IMR-90 (cell line): Measurements from ENCODE around the gene DCDC1. TPM values are rescaled to one million over a fixed set of nuclear protein-coding genes. Genes with fewer than 3 reads are reported as not detected.

Experiments
- ATAC-seq: fragments of 200-7000 bp; cut with Tn5 transposase; 2 replicates; pipeline ENCODE4 v1.9.1; 2020; ENCODE audit warnings: low read depth, mild to moderate bottlenecking, moderate library complexity
- BruUV-seq: library from RNA; stranded (reverse); fragments of 400-500 nt; replicated peaks from 2 replicates; lab custom pipeline; 2021; lab: Mats Ljungman, UMichigan
- CTCF ChIA-PET: fragments of 300-600 bp; formaldehyde crosslinking; extraction: SDS; loops from one replicate; lab custom pipeline; 2021; ENCODE audit warnings: antibody characterized with exemption; lab: Yijun Ruan, JAX
- POLR2A ChIA-PET: fragments of 300-600 bp; sonication (Branson Sonifier 250); formaldehyde crosslinking; loops from one replicate; lab custom pipeline; 2022; ENCODE audit warnings: antibody characterized with exemption; ENCODE audit not compliant: unreplicated experiment; lab: Charles Lee
- DNase-seq: peaks from one replicate; pipeline ENCODE4 v3.0.0; 2013
- H2AFZ ChIP-seq: replicated peaks from 2 replicates; pipeline ENCODE3; 2013; ENCODE audit warnings: low read length, mild to moderate bottlenecking; ENCODE audit not compliant: poor library complexity
- H2AK5ac ChIP-seq: 2 replicates; pipeline ENCODE4 v1.6.1; 2013; ENCODE audit warnings: low read depth, low read length, inconsistent platforms
- H2AK9ac ChIP-seq: replicated peaks from 2 replicates; pipeline ENCODE3; 2013; ENCODE audit warnings: mild to moderate bottlenecking, low read depth, low read length, moderate library complexity; ENCODE audit not compliant: poor library complexity
- H2BK120ac ChIP-seq: 2 replicates; pipeline ENCODE4 v1.6.1; 2013; ENCODE audit warnings: low read depth, low read length, inconsistent platforms
- H2BK15ac ChIP-seq: 3 replicates; pipeline ENCODE4 v1.6.1; 2013; ENCODE audit warnings: low read depth, low read length, inconsistent platforms
- H2BK20ac ChIP-seq: 2 replicates; pipeline ENCODE4 v1.6.1; 2013; ENCODE audit warnings: low read depth, mild to moderate bottlenecking, inconsistent platforms, low read length, moderate library complexity
- H2BK5ac ChIP-seq: 2 replicates; pipeline ENCODE4 v1.6.1; 2013; ENCODE audit warnings: mild to moderate bottlenecking, low read depth, low read length, inconsistent platforms; ENCODE audit not compliant: poor library complexity, severe bottlenecking
- H3K14ac ChIP-seq: replicated peaks from 2 replicates; pipeline ENCODE4 v1.6.1; 2013; ENCODE audit warnings: low read depth, low read length, inconsistent platforms
- H3K18ac ChIP-seq: 2 replicates; pipeline ENCODE4 v1.6.1; 2013; ENCODE audit warnings: low read depth, low read length, control low read depth
- H3K23ac ChIP-seq: 2 replicates; pipeline ENCODE4 v1.6.1; 2013; ENCODE audit warnings: low read depth, low read length, inconsistent platforms
- H3K27ac ChIP-seq: 2 replicates; pipeline ENCODE4 v1.5.1; 2013; ENCODE audit warnings: mild to moderate bottlenecking, control low read depth, low read length; ENCODE audit not compliant: insufficient read depth
- H3K27me3 ChIP-seq: 2 replicates; pipeline ENCODE4 v1.6.1; 2013; ENCODE audit warnings: low read length; ENCODE audit not compliant: control insufficient read depth, insufficient read depth
- H3K36me3 ChIP-seq: 2 replicates; pipeline ENCODE4 v1.6.1; 2013; ENCODE audit warnings: low read length, mixed read lengths; ENCODE audit not compliant: control insufficient read depth, insufficient read depth
- H3K4ac ChIP-seq: 2 replicates; pipeline ENCODE4 v1.6.1; 2013; ENCODE audit warnings: low read depth, low read length, inconsistent platforms
- H3K4me1 ChIP-seq: 2 replicates; pipeline ENCODE4 v1.6.1; 2013; ENCODE audit warnings: low read length, mixed read lengths; ENCODE audit not compliant: control insufficient read depth, insufficient read depth
- H3K4me2 ChIP-seq: 2 replicates; pipeline ENCODE4 v1.6.1; 2013; ENCODE audit warnings: low read depth, mild to moderate bottlenecking, control low read depth, low read length, moderate library complexity
- H3K4me3 ChIP-seq: 2 replicates; pipeline ENCODE4 v1.5.1; 2013; ENCODE audit warnings: low read depth, mild to moderate bottlenecking, control low read depth, low read length, moderate library complexity; ENCODE audit not compliant: insufficient read depth
- H3K56ac ChIP-seq: 2 replicates; pipeline ENCODE4 v1.6.1; 2013; ENCODE audit warnings: low read length, inconsistent platforms; ENCODE audit not compliant: insufficient read depth; ENCODE audit errors: extremely low read depth
- H3K79me1 ChIP-seq, 2 experiments: 2 replicates each; pipeline ENCODE4 v1.6.1; 2013; ENCODE audit warnings: low read length in 2 of 2, inconsistent platforms in 1 of 2, low read depth in 1 of 2
- H3K9ac ChIP-seq: 2 replicates; pipeline ENCODE4 v1.6.1; 2013; ENCODE audit warnings: low read depth, low read length, control low read depth
- H3K9me1 ChIP-seq: 2 replicates; pipeline ENCODE4 v1.6.1; 2013; ENCODE audit warnings: low read length, inconsistent platforms; ENCODE audit not compliant: insufficient read depth
- H3K9me3 ChIP-seq: 2 replicates; pipeline ENCODE4 v1.6.1; 2013; ENCODE audit warnings: low read length; ENCODE audit not compliant: control insufficient read depth, insufficient read depth
- H4K20me1 ChIP-seq: 2 replicates; pipeline ENCODE4 v1.6.1; 2013; ENCODE audit warnings: low read length, inconsistent platforms; ENCODE audit not compliant: insufficient read depth
- H4K5ac ChIP-seq: 2 replicates; pipeline ENCODE4 v1.6.1; 2013; ENCODE audit warnings: mild to moderate bottlenecking, low read depth, low read length, control low read depth
- H4K8ac ChIP-seq, 2 experiments: 2 replicates each; pipeline ENCODE4 v1.6.1; 2013; ENCODE audit warnings: low read depth in 2 of 2, low read length in 2 of 2, control low read depth in 1 of 2, inconsistent platforms in 1 of 2
- H4K91ac ChIP-seq: 2 replicates; pipeline ENCODE4 v1.6.1; 2013; ENCODE audit warnings: low read depth, low read length, inconsistent platforms; ENCODE audit not compliant: insufficient read depth
- CEBPB ChIP-seq: IDR thresholded peaks from 2 replicates; pipeline ENCODE4 v1.6.1; 2012; ENCODE audit warnings: low read depth, low read length, improper control_type of control experiment
- CTCF ChIP-seq: conservative IDR thresholded peaks from 2 replicates; pipeline ENCODE4 v1.5.1; 2012; ENCODE audit warnings: mild to moderate bottlenecking, low read depth, low read length, improper control_type of control experiment
- FOS ChIP-seq: fragments of 150-350 bp; IDR thresholded peaks from 2 replicates; pipeline ENCODE4 v1.6.1; 2016; ENCODE audit warnings: low read depth, low read length
- NFE2L2 ChIP-seq: fragments of 150-350 bp; IDR thresholded peaks from 2 replicates; pipeline ENCODE4 v1.6.1; 2016; ENCODE audit warnings: low read depth, mild to moderate bottlenecking, low read length
- POLR2A ChIP-seq: IDR thresholded peaks from 2 replicates; pipeline ENCODE4 v1.6.1; 2012; ENCODE audit warnings: mild to moderate bottlenecking, low read depth, low read length
- RAD21 ChIP-seq: IDR thresholded peaks from 2 replicates; pipeline ENCODE4 v1.6.1; 2012; ENCODE audit warnings: low read length, improper control_type of control experiment
- RFX5 ChIP-seq: IDR thresholded peaks from 2 replicates; pipeline ENCODE4 v1.8.0; 2012; ENCODE audit warnings: low read depth, mild to moderate bottlenecking, low read length, moderate library complexity
- USF2 ChIP-seq: fragments of 150-350 bp; IDR thresholded peaks from 2 replicates; pipeline ENCODE4 v1.6.1; 2017; ENCODE audit warnings: mild to moderate bottlenecking, antibody characterized with exemption, low read length, low read depth
- WGBS, 2 experiments: methylation state at CpG; one replicate each; pipeline versions ENCODE4 v1.1.5 to v1.1.7; 2013; ENCODE audit warnings: missing lambda C conversion rate in 2 of 2; ENCODE audit not compliant: insufficient read length in 1 of 2; ENCODE audit errors: extremely low coverage in 2 of 2; 5-methylcytosine and 5-hydroxymethylcytosine counted together
- dilution Hi-C: fragments of 300-500 bp; cut with HindIII; formaldehyde crosslinking; loops from one replicate; pipeline ENCODE4 v1.14.3; 2018; ENCODE audit warnings: low sequenced_read_pairs; ENCODE audit not compliant: unreplicated experiment
- in situ Hi-C: fragments of 300-500 bp; cut with MboI; formaldehyde crosslinking; loops from 3 replicates; pipeline ENCODE4 v1.14.3; 2019; ENCODE audit warnings: low sequenced_read_pairs, inconsistent platforms, mixed read lengths
- intact Hi-C: fragments of 100-400 bp; cut with micrococcal nuclease; formaldehyde crosslinking; loops from 2 replicates; pipeline ENCODE4 v1.10.0; 2022
- polyA plus RNA-seq, 3 experiments: library from polyadenylated mRNA; depleted of rRNA; stranded (reverse); fragments of >200 nt; gene quantifications; 2 replicates each; pipeline ENCODE4 v1.2.3, GENCODE V29; 2012; ENCODE audit warnings: low replicate concordance in 1 of 3
- total RNA-seq: library from RNA; depleted of rRNA; stranded (reverse); fragments of >200 nt; gene quantifications from 2 replicates; pipeline ENCODE4 v1.2.3, GENCODE V29; 2012

Gene DCDC1
- total and polyA plus RNA-seq, 2 of the 4 experiments (the other 2 are of a cell fraction) = not detected

GRCh38 chr11:31173926-31174680, 195.4 kb downstream of the DCDC1 start:
- H2AK5ac ChIP-seq = no peak overlapping the region
- no peak overlapping the region for H2BK15ac ChIP-seq
- no peak overlapping the region for H3K4ac ChIP-seq
- H3K14ac ChIP-seq = no peak overlapping the region
- dilution Hi-C loops = no loop called here
- intact Hi-C loops = no loop called here
- no peaks in the 10 kb centered on the region for H3K4me1 ChIP-seq
- H4K5ac ChIP-seq = no peak overlapping the region
- no peak overlapping the region for H4K8ac ChIP-seq
- no peaks in the 10 kb centered on the region for H3K36me3 ChIP-seq
- no peak overlapping the region for H3K27ac ChIP-seq
- H2AK9ac ChIP-seq = no peak overlapping the region
- ATAC-seq (no peak), DNase-seq (no peak)
- no peak overlapping the region for H3K4me3 ChIP-seq
- no peak overlapping the region for H2BK20ac ChIP-seq
- H3K79me1 ChIP-seq = no peaks in the 10 kb centered on the region
- 0 out of 2 replicates have a peak, but pooled peaks cover 3% of the 10 kb centered on the region for H3K9me3 ChIP-seq
- no peak overlapping the region for H2AFZ ChIP-seq
- BruUV-seq = no TSS peak
- no peaks in the 10 kb centered on the region for H3K9me1 ChIP-seq
- 40% methylated on average over 1 of the region's 8 CpGs; no CpG with 5 or more reads in 1 of the 2 experiments for WGBS, 2 experiments
- H3K56ac ChIP-seq = no peak overlapping the region
- no peak overlapping the region for H2BK5ac ChIP-seq
- no peak overlapping the region for H3K9ac ChIP-seq
- no peaks in the 10 kb centered on the region for H3K27me3 ChIP-seq
- CTCF ChIA-PET = no interaction called here
- POLR2A ChIA-PET = no interaction called here
- H2BK120ac ChIP-seq = no peak overlapping the region
- H3K18ac ChIP-seq = no peak overlapping the region
- no peaks in the 10 kb centered on the region for H4K20me1 ChIP-seq
- TF ChIP-seq USF2 (no peak), CTCF (no peak), NFE2L2 (no peak), RFX5 (no peak), POLR2A (no peak), CEBPB (no peak), RAD21 (no peak), FOS (no peak)
- no peak overlapping the region for H3K4me2 ChIP-seq
- no peak overlapping the region for H4K91ac ChIP-seq
- in situ Hi-C loops = no loop called here
- H3K23ac ChIP-seq = no peak overlapping the region
